HepG2 (cell line): ENCODE measurements around the gene SYMPK. TPM values are rescaled to one million over a fixed set of nuclear protein-coding genes. Genes with fewer than 3 reads are reported as not detected.

Source experiments
- ATAC-seq: fragments of 200-7000 bp; cut with Tn5 transposase; 3 replicates; pipeline ENCODE4 v1.9.1; 2020; ENCODE audit warnings: mild to moderate bottlenecking, moderate library complexity
- BruUV-seq: library from RNA; stranded (reverse); fragments of 400-500 nt; replicated peaks from 2 replicates; lab custom pipeline; 2021; lab: Mats Ljungman, UMichigan
- CTCF ChIA-PET: fragments of 300-600 bp; formaldehyde crosslinking; extraction: SDS; loops from one replicate; lab custom pipeline; 2021; ENCODE audit warnings: low total read pairs, inconsistent platforms, low intra/inter-chr PET ratio; lab: Yijun Ruan, JAX
- POLR2A ChIA-PET: fragments of 350-600 bp; sonication (Branson Sonifier 250); formaldehyde crosslinking; loops from one replicate; lab custom pipeline; 2020; ENCODE audit warnings: antibody characterized with exemption, inconsistent platforms; lab: Yijun Ruan, JAX
- DNase-seq: peaks from one replicate; pipeline ENCODE4 v3.0.0-alpha.2; 2015; ENCODE audit warnings: low spot score
- FAIRE-seq: peaks from 3 replicates; lab custom pipeline; 2011; peaks lifted over from hg19 to GRCh38; lab: Jason Lieb, UNC
- H2AFZ ChIP-seq: one replicate; pipeline ENCODE4 v1.6.1; 2011; ENCODE audit warnings: low read length, inconsistent platforms
- H3K27ac ChIP-seq: fragments of 300-600 bp; 3 replicates; pipeline ENCODE4 v1.8.0; 2011; ENCODE audit warnings: mixed run types, mild to moderate bottlenecking, mixed read lengths, low read length, inconsistent platforms; ENCODE audit not compliant: insufficient read depth; ENCODE audit errors: extremely low read length
- H3K27me3 ChIP-seq, 2 experiments: fragments of 200-600 bp in 1 of 2; 2 replicates in 1 of 2; 3 replicates in 1 of 2; pipeline versions ENCODE4 v1.6.0 to v1.8.0; 2011; ENCODE audit warnings: low read length in 2 of 2, mild to moderate bottlenecking in 2 of 2, moderate library complexity in 2 of 2, inconsistent platforms in 1 of 2; ENCODE audit not compliant: insufficient read depth in 2 of 2, control insufficient read depth in 1 of 2
- H3K36me3 ChIP-seq, 2 experiments: fragments of 200-600 bp in 1 of 2; replicated peaks in 1 of 2; 2 replicates in 1 of 2; 3 replicates in 1 of 2; pipeline versions ENCODE4 v1.5.1 to v1.8.0; 2011; ENCODE audit warnings: low read length in 2 of 2, inconsistent platforms in 1 of 2; ENCODE audit not compliant: insufficient read depth in 2 of 2, control insufficient read depth in 1 of 2
- H3K4me1 ChIP-seq: 2 replicates; pipeline ENCODE4 v1.5.1; 2012; ENCODE audit warnings: low read length, inconsistent platforms; ENCODE audit not compliant: insufficient read depth
- H3K4me2 ChIP-seq: 2 replicates; pipeline ENCODE4 v1.6.0; 2011; ENCODE audit warnings: low read depth, low read length, inconsistent platforms
- H3K4me3 ChIP-seq, 3 experiments: fragments of 200-600 bp in 1 of 3; sonication (generic), shearing (Covaris generic) in 1 of 3; replicated peaks in 1 of 3; 2 replicates each; pipeline ENCODE4 v1.5.1; 2011 to 2016; ENCODE audit warnings: low read length in 3 of 3, inconsistent platforms in 2 of 3, low read depth in 2 of 3, mild to moderate bottlenecking in 2 of 3, control low read depth in 1 of 3, mixed read lengths in 1 of 3; ENCODE audit not compliant: insufficient read depth in 1 of 3
- H3K79me2 ChIP-seq: one replicate; pipeline ENCODE4 v1.6.1; 2011; ENCODE audit warnings: low read length, inconsistent platforms; ENCODE audit not compliant: insufficient read depth
- H3K9ac ChIP-seq: 2 replicates; pipeline ENCODE4 v1.6.0; 2011; ENCODE audit warnings: mild to moderate bottlenecking, low read depth, low read length, inconsistent platforms; ENCODE audit not compliant: insufficient read depth
- H3K9me3 ChIP-seq: 2 replicates; pipeline ENCODE4 v1.5.1; 2012; ENCODE audit warnings: mild to moderate bottlenecking, low read length
- H4K20me1 ChIP-seq: 2 replicates; pipeline ENCODE4 v1.6.0; 2011; ENCODE audit warnings: inconsistent platforms, mild to moderate bottlenecking, low read length, moderate library complexity; ENCODE audit not compliant: insufficient read depth
- ATF7 ChIP-seq, 2 experiments: fragments of 450-650 bp in 1 of 2; sonication (generic) in 1 of 2; formaldehyde crosslinking in 1 of 2; IDR thresholded peaks; 2 replicates each; pipeline versions ENCODE4 v1.4.0 to v1.6.1; 2016 to 2020; ENCODE audit warnings: antibody characterized with exemption in 1 of 2, mild to moderate bottlenecking in 1 of 2, missing genetic modification reagents in 1 of 2
- NAIF1 ChIP-seq: sonication (generic); formaldehyde crosslinking; IDR thresholded peaks from 2 replicates; pipeline ENCODE4 v1.5.0; 2020; ENCODE audit warnings: mild to moderate bottlenecking, missing genetic modification reagents, borderline replicate concordance
- NR2F6 ChIP-seq, 2 experiments: IDR thresholded peaks; 2 replicates each; pipeline ENCODE4 v1.6.1; 2016; ENCODE audit warnings: antibody characterized with exemption in 1 of 2, mild to moderate bottlenecking in 1 of 2
- TMF1 ChIP-seq: sonication (generic); formaldehyde crosslinking; IDR thresholded peaks from 2 replicates; pipeline ENCODE4 v1.8.1; 2022; ENCODE audit warnings: low read depth, missing genetic modification reagents
- ZNF225 ChIP-seq: sonication (generic); formaldehyde crosslinking; IDR thresholded peaks from 2 replicates; pipeline ENCODE4 v1.4.0; 2020; ENCODE audit warnings: mild to moderate bottlenecking, missing genetic modification reagents
- ZNF83 ChIP-seq: sonication (generic); formaldehyde crosslinking; IDR thresholded peaks from 2 replicates; pipeline ENCODE4 v1.4.0; 2020; ENCODE audit warnings: missing genetic modification reagents, mild to moderate bottlenecking, borderline replicate concordance
- ZNF878 ChIP-seq: sonication (generic); formaldehyde crosslinking; IDR thresholded peaks from 2 replicates; pipeline ENCODE4 v1.8.1; 2023; ENCODE audit warnings: mild to moderate bottlenecking, missing genetic modification reagents, moderate library complexity
- WGBS: methylation state at CpG from one replicate; pipeline ENCODE4 v1.1.6; 2017; ENCODE audit warnings: low lambda C conversion rate; 5-methylcytosine and 5-hydroxymethylcytosine counted together
- in situ Hi-C: cut with HindIII; loops from 2 replicates; pipeline ENCODE4 v1.10.0; 2017; ENCODE audit warnings: low pct_unique_long_range_greater_than_20kb; ENCODE audit not compliant: extremely low pct_ligation_motif_present
- intact Hi-C: fragments of 100-400 bp; cut with micrococcal nuclease; formaldehyde crosslinking; loops from one replicate; pipeline ENCODE4 v1.10.0; 2022; ENCODE audit not compliant: unreplicated experiment
- polyA plus RNA-seq, 8 experiments: library from polyadenylated mRNA; depleted of rRNA in 3 of 8; stranded (reverse) in 7 of 8; unstranded in 1 of 8; fragments of >200 nt; fragmentation: Illumina TruSeq in 4 of 8; extraction: Trizol in 4 of 8; gene quantifications; 2 replicates each; pipeline versions ENCODE4 v1.2.1 to v1.2.3, GENCODE V29; 2011 to 2016; ENCODE audit warnings: low read depth in 4 of 8, missing spikeins in 1 of 8, mixed read lengths in 1 of 8; ENCODE audit not compliant: insufficient read depth in 1 of 8
- total RNA-seq, 5 experiments: library from RNA; depleted of rRNA; stranded (reverse); fragments of >200 nt; fragmentation: Illumina TruSeq; extraction: Trizol; gene quantifications; 2 replicates each; pipeline ENCODE4 v1.2.3, GENCODE V29; 2016; ENCODE audit warnings: low read depth in 1 of 5
- TF ChIP-seq, protein P1 (sequence below): sonication (generic); formaldehyde crosslinking; IDR thresholded peaks from 2 replicates; pipeline ENCODE4 v1.8.1; 2023; ENCODE audit warnings: mild to moderate bottlenecking, inconsistent platforms, moderate library complexity, missing genetic modification reagents, borderline replicate concordance

Gene SYMPK
- total and polyA plus RNA-seq, 2 of the 13 experiments (the other 11 are each of a cell fraction or from before 2014, with no cell fraction given), result 21.9 to 55.7 TPM

DNA sequence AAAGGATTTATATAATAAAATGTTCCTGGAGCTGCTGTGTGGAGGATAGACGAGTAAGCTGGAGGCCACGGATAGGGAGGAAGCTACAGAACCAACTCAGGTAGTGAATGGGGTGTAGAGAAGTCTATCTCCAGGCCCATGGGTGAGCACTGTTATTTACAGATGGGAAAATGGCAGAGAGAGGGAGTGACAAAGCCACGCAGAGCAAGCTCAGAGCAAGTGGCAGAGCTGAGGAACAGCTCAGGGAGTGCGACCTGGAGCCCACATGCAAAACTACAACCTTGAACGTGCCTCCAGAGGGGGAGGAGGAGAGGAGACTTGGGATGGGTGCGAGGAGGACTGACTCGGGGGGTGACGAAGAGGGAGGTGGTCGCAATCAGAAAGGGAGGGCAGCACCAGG is 34.4 kb downstream of the SYMPK start:
- H2AFZ ChIP-seq, result no peak overlapping the region
- H3K27ac ChIP-seq, result no peak overlapping the region
- CTCF ChIA-PET, result no interaction called here
- H4K20me1 ChIP-seq, result no peaks in the 10 kb centered on the region
- intact Hi-C loops (no loop called here), in situ Hi-C loops (no loop called here)
- peaks cover 40 to 71% of the 10 kb centered on the region in 2 experiments for H3K36me3 ChIP-seq
- POLR2A ChIA-PET, result interaction anchor here (0.5 kb wide), 1 partner anchor 29 kb away, joined by 3 read pairs; no protein-coding TSS in a partner anchor
- H3K4me2 ChIP-seq, result no peak overlapping the region
- ATAC-seq, result no peak
- H3K9me3 ChIP-seq, result no peaks in the 10 kb centered on the region
- no peak for FAIRE-seq
- no peaks in the 10 kb centered on the region for H3K27me3 ChIP-seq
- H3K4me1 ChIP-seq, result no peaks in the 10 kb centered on the region
- H3K9ac ChIP-seq, result no peak overlapping the region
- BruUV-seq, result no TSS peak
- no peak for TF ChIP-seq TMF1 (CRISPR knock-in tag)
- no peak for TF ChIP-seq ATF7 (IDR thresholded peaks at IDR 0.05)
- no peak for TF ChIP-seq ATF7 (CRISPR knock-in tag; IDR thresholded peaks at IDR 0.05)
- no peak for TF ChIP-seq ZNF878 (CRISPR knock-in tag)
- TF ChIP-seq, protein P1, sequence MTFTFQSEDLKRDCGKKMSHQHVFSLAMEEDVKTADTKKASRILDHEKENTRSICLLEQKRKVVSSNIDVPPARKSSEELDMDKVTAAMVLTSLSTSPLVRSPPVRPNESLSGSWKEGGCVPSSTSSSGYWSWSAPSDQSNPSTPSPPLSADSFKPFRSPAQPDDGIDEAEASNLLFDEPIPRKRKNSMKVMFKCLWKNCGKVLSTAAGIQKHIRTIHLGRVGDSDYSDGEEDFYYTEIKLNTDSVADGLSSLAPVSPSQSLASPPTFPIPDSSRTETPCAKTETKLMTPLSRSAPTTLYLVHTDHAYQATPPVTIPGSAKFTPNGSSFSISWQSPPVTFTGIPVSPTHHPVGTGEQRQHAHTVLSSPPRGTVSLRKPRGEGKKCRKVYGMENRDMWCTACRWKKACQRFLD (CRISPR knock-in tag), result no peak
- TF ChIP-seq NAIF1 (CRISPR knock-in tag), result no peak
- no peak for TF ChIP-seq NR2F6 (IDR thresholded peaks at IDR 0.05)
- TF ChIP-seq NR2F6 (CRISPR knock-in tag; IDR thresholded peaks at IDR 0.05), result no peak
- TF ChIP-seq ZNF83 (CRISPR knock-in tag), result no peak
- TF ChIP-seq ZNF225 (CRISPR knock-in tag), result no peak
- DNase-seq, result no peak
- WGBS, result 99% methylated on average over 9 of the region's 9 CpGs
- H3K4me3 ChIP-seq, result no peak overlapping the region
- no peaks in the 10 kb centered on the region for H3K79me2 ChIP-seq
